ENCODE data around the gene PCSK2. TPM values are rescaled to one million over a fixed set of nuclear protein-coding genes. Genes with fewer than 3 reads are reported as not detected.

PCSK2 gene
- total RNA-seq, 1 donor from 2014 or later: not detected

- H3K4me3 ChIP-seq (ENCODE audit: low read depth, low read length): no peak overlapping the region
- DNase-seq (ENCODE audit: low read depth): no peak
- TF ChIP-seq CTCF (conservative IDR thresholded peaks at IDR 0.05; ENCODE audit: low read depth, low read length): no peak
These were observed 216.5 kb downstream of the PCSK2 start for GRCh38 chr20:17443131-17443858.

- H3K4me3 ChIP-seq (ENCODE audit: low read depth, low read length): no peak overlapping the region
- DNase-seq (ENCODE audit: low read depth): no peak
- no peak for TF ChIP-seq CTCF (conservative IDR thresholded peaks at IDR 0.05; ENCODE audit: low read depth, low read length)
These were observed 217.3 kb downstream of the PCSK2 start for GRCh38 chr20:17444091-17444490.

- no peak overlapping the region for H3K4me3 ChIP-seq (ENCODE audit: low read depth, low read length)
- DNase-seq (ENCODE audit: low read depth): no peak
- TF ChIP-seq CTCF (conservative IDR thresholded peaks at IDR 0.05; ENCODE audit: low read depth, low read length): no peak
These were observed 218.7 kb downstream of the PCSK2 start for GRCh38 chr20:17445543-17445942.

- no peak overlapping the region for H3K4me3 ChIP-seq (ENCODE audit: low read depth, low read length)
- no peak for DNase-seq (ENCODE audit: low read depth)
- no peak for TF ChIP-seq CTCF (conservative IDR thresholded peaks at IDR 0.05; ENCODE audit: low read depth, low read length)
These were observed 219.3 kb downstream of the PCSK2 start for GRCh38 chr20:17446171-17446570.

- no peak for TF ChIP-seq CTCF (conservative IDR thresholded peaks at IDR 0.05; ENCODE audit: low read depth, low read length)
- no peak for DNase-seq (ENCODE audit: low read depth)
- H3K4me3 ChIP-seq (ENCODE audit: low read depth, low read length): no peak overlapping the region
These were observed 221.2 kb downstream of the PCSK2 start for GRCh38 chr20:17448071-17448470.

- TF ChIP-seq CTCF (conservative IDR thresholded peaks at IDR 0.05; ENCODE audit: low read depth, low read length): no peak
- no peak for DNase-seq (ENCODE audit: low read depth)
- H3K4me3 ChIP-seq (ENCODE audit: low read depth, low read length): no peak overlapping the region
These were observed 222.2 kb downstream of the PCSK2 start for GRCh38 chr20:17449031-17449430.

- no peak for TF ChIP-seq CTCF (conservative IDR thresholded peaks at IDR 0.05; ENCODE audit: low read depth, low read length)
- no peak for DNase-seq (ENCODE audit: low read depth)
- no peak overlapping the region for H3K4me3 ChIP-seq (ENCODE audit: low read depth, low read length)
These were observed 225.6 kb downstream of the PCSK2 start for GRCh38 chr20:17452441-17452840.

Measured in epithelial cell of proximal tubule (primary cell).